ENCODE results near the gene OR56B1.

GRCh38 chr11:5737670-5738392 is 1.6 kb downstream of the OR56B1 start:
- TF ChIP-seq CTCF (IDR thresholded peaks at IDR 0.05) (no peak), ZSCAN20 (CRISPR knock-in tag; IDR thresholded peaks at IDR 0.05) (no peak), POLR2A (IDR thresholded peaks at IDR 0.05; ENCODE audit: low read length) (no peak), RCOR1 (IDR thresholded peaks at IDR 0.05; ENCODE audit: low read depth, low read length) (no peak), TP53 (CRISPR knock-in tag; IDR thresholded peaks at IDR 0.05) (no peak), NR3C1 (IDR thresholded peaks at IDR 0.05) (no peak), RFX5 (IDR thresholded peaks at IDR 0.05) (no peak), ESRRA (IDR thresholded peaks at IDR 0.05; ENCODE audit: borderline replicate concordance, low read length) (no peak), SREBF2 (IDR thresholded peaks at IDR 0.05) (no peak), MYC (IDR thresholded peaks at IDR 0.05; ENCODE audit: borderline replicate concordance, low read length) (no peak), NFE2L2 (conservative IDR thresholded peaks at IDR 0.05; ENCODE audit: low read length) (no peak), REST (IDR thresholded peaks at IDR 0.05) (no peak), RAD21 (conservative IDR thresholded peaks at IDR 0.05 in 1 of 2, IDR thresholded peaks at IDR 0.05 in 1 of 2) (no peak), NPAS2 (CRISPR knock-in tag; IDR thresholded peaks at IDR 0.05; ENCODE audit: borderline replicate concordance) (no peak)
